ENCODE measurements around the gene DIPK1C. TPM values are rescaled to one million over a fixed set of nuclear protein-coding genes. Genes with fewer than 3 reads are reported as not detected.

DIPK1C gene
- total RNA-seq, 1 donor from 2014 or later: not detected

GRCh38 chr18:74478316-74478715 lies 21.2 kb upstream of the DIPK1C start:
- Mint-ChIP-seq H3K36me3 (ENCODE audit: low read depth) (no peaks in the 10 kb centered on the region), H3K9me3 (no peaks in the 10 kb centered on the region), H3K4me3 (no peak overlapping the region), H3K27ac (no peak overlapping the region), H3K4me1 (ENCODE audit: low read depth) (peaks cover 6% of the 10 kb centered on the region), H3K27me3 (ENCODE audit: insufficient read depth) (peaks cover 2% of the 10 kb centered on the region)
- intact Hi-C loops (cut with micrococcal nuclease): no loop called here
- DNase-seq (ENCODE audit: low spot score): no peak

GRCh38 chr18:74477771-74478170 lies 20.7 kb upstream of the DIPK1C start:
- no peaks in the 10 kb centered on the region for H3K36me3 Mint-ChIP-seq (ENCODE audit: low read depth)
- no peaks in the 10 kb centered on the region for H3K9me3 Mint-ChIP-seq
- H3K4me1 Mint-ChIP-seq (ENCODE audit: low read depth): peaks cover 6% of the 10 kb centered on the region
- H3K27ac Mint-ChIP-seq: no peak overlapping the region
- H3K27me3 Mint-ChIP-seq (ENCODE audit: insufficient read depth): peaks cover 2% of the 10 kb centered on the region
- no peak for DNase-seq (ENCODE audit: low spot score)
- intact Hi-C loops (cut with micrococcal nuclease): no loop called here
- H3K4me3 Mint-ChIP-seq: no peak overlapping the region

GRCh38 chr18:74476140-74476539 lies 19.0 kb upstream of the DIPK1C start:
- Mint-ChIP-seq H3K9me3 (no peaks in the 10 kb centered on the region), H3K4me3 (no peak overlapping the region), H3K36me3 (ENCODE audit: low read depth) (no peaks in the 10 kb centered on the region), H3K27ac (no peak overlapping the region), H3K27me3 (ENCODE audit: insufficient read depth) (peaks cover 2% of the 10 kb centered on the region), H3K4me1 (ENCODE audit: low read depth) (peaks cover 6% of the 10 kb centered on the region)
- DNase-seq (ENCODE audit: low spot score): no peak
- intact Hi-C loops (cut with micrococcal nuclease): no loop called here

GRCh38 chr18:74473976-74474640 lies 17.0 kb upstream of the DIPK1C start:
- Mint-ChIP-seq H3K4me3 (no peak overlapping the region), H3K27ac (no peak overlapping the region), H3K27me3 (ENCODE audit: insufficient read depth) (peaks cover 9% of the 10 kb centered on the region), H3K36me3 (ENCODE audit: low read depth) (no peaks in the 10 kb centered on the region), H3K4me1 (ENCODE audit: low read depth) (peaks cover 6% of the 10 kb centered on the region), H3K9me3 (peaks cover 4% of the 10 kb centered on the region)
- no peak for DNase-seq (ENCODE audit: low spot score)
- intact Hi-C loops (cut with micrococcal nuclease): no loop called here

GRCh38 chr18:74472312-74472711 lies 15.2 kb upstream of the DIPK1C start:
- peaks cover 4% of the 10 kb centered on the region for H3K9me3 Mint-ChIP-seq
- intact Hi-C loops (cut with micrococcal nuclease): no loop called here
- no peak overlapping the region for H3K4me3 Mint-ChIP-seq
- H3K4me1 Mint-ChIP-seq (ENCODE audit: low read depth): no peaks in the 10 kb centered on the region
- peaks cover 11% of the 10 kb centered on the region for H3K27me3 Mint-ChIP-seq (ENCODE audit: insufficient read depth)
- H3K27ac Mint-ChIP-seq: no peak overlapping the region
- H3K36me3 Mint-ChIP-seq (ENCODE audit: low read depth): no peaks in the 10 kb centered on the region
- no peak for DNase-seq (ENCODE audit: low spot score)

- Mint-ChIP-seq H3K36me3 (ENCODE audit: low read depth) (no peaks in the 10 kb centered on the region), H3K4me1 (ENCODE audit: low read depth) (no peaks in the 10 kb centered on the region), H3K4me3 (no peak overlapping the region), H3K27me3 (ENCODE audit: insufficient read depth) (peaks cover 13% of the 10 kb centered on the region), H3K27ac (no peak overlapping the region), H3K9me3 (peaks cover 4% of the 10 kb centered on the region)
- intact Hi-C loops (cut with micrococcal nuclease): no loop called here
- DNase-seq (ENCODE audit: low spot score): no peak
Observed at GRCh38 chr18:74468547-74469061, 11.5 kb upstream of the DIPK1C start.

GRCh38 chr18:74465775-74466174 lies 8.7 kb upstream of the DIPK1C start:
- Mint-ChIP-seq H3K27me3 (ENCODE audit: insufficient read depth) (peaks cover 17% of the 10 kb centered on the region), H3K4me1 (ENCODE audit: low read depth) (no peaks in the 10 kb centered on the region), H3K36me3 (ENCODE audit: low read depth) (no peaks in the 10 kb centered on the region), H3K27ac (no peak overlapping the region), H3K4me3 (no peak overlapping the region), H3K9me3 (peaks cover 4% of the 10 kb centered on the region)
- intact Hi-C loops (cut with micrococcal nuclease): no loop called here
- DNase-seq (ENCODE audit: low spot score): no peak

- H3K4me3 Mint-ChIP-seq: no peak overlapping the region
- H3K27ac Mint-ChIP-seq: no peak overlapping the region
- peaks cover 18% of the 10 kb centered on the region for H3K27me3 Mint-ChIP-seq (ENCODE audit: insufficient read depth)
- DNase-seq (ENCODE audit: low spot score): no peak
- intact Hi-C loops (cut with micrococcal nuclease): no loop called here
- H3K4me1 Mint-ChIP-seq (ENCODE audit: low read depth): no peaks in the 10 kb centered on the region
- no peaks in the 10 kb centered on the region for H3K9me3 Mint-ChIP-seq
- no peaks in the 10 kb centered on the region for H3K36me3 Mint-ChIP-seq (ENCODE audit: low read depth)
Observed at GRCh38 chr18:74463983-74464382, 6.9 kb upstream of the DIPK1C start.

- Mint-ChIP-seq H3K36me3 (ENCODE audit: low read depth) (no peaks in the 10 kb centered on the region), H3K27ac (no peak overlapping the region), H3K9me3 (no peaks in the 10 kb centered on the region), H3K4me3 (no peak overlapping the region), H3K27me3 (ENCODE audit: insufficient read depth) (peaks cover 22% of the 10 kb centered on the region), H3K4me1 (ENCODE audit: low read depth) (no peaks in the 10 kb centered on the region)
- DNase-seq (ENCODE audit: low spot score): no peak
- intact Hi-C loops (cut with micrococcal nuclease): no loop called here
Observed at GRCh38 chr18:74463254-74463653, 6.1 kb upstream of the DIPK1C start.

- no peaks in the 10 kb centered on the region for H3K9me3 Mint-ChIP-seq
Observed at GRCh38 chr18:74460825-74461224, 3.7 kb upstream of the DIPK1C start.

GRCh38 chr18:74459889-74460288 lies 2.8 kb upstream of the DIPK1C start:
- no peak overlapping the region for H3K4me3 Mint-ChIP-seq
- no peaks in the 10 kb centered on the region for H3K36me3 Mint-ChIP-seq (ENCODE audit: low read depth)
- H3K4me1 Mint-ChIP-seq (ENCODE audit: low read depth): no peaks in the 10 kb centered on the region
- no peaks in the 10 kb centered on the region for H3K9me3 Mint-ChIP-seq
- H3K27ac Mint-ChIP-seq: no peak overlapping the region
- intact Hi-C loops (cut with micrococcal nuclease): loop anchor here (5.0 kb wide), 1 partner anchor 77 kb away; no protein-coding TSS in a partner anchor
- DNase-seq (ENCODE audit: low spot score): no peak
- peaks cover 39% of the 10 kb centered on the region for H3K27me3 Mint-ChIP-seq (ENCODE audit: insufficient read depth)

More at GRCh38 chr18:74460825-74461224, 3.7 kb upstream of the DIPK1C start:
- H3K4me1 Mint-ChIP-seq (ENCODE audit: low read depth): no peaks in the 10 kb centered on the region
- H3K36me3 Mint-ChIP-seq (ENCODE audit: low read depth): no peaks in the 10 kb centered on the region
- no peak overlapping the region for H3K4me3 Mint-ChIP-seq
- peaks cover 31% of the 10 kb centered on the region for H3K27me3 Mint-ChIP-seq (ENCODE audit: insufficient read depth)
- intact Hi-C loops (cut with micrococcal nuclease): no loop called here
- no peak overlapping the region for H3K27ac Mint-ChIP-seq
- DNase-seq (ENCODE audit: low spot score): no peak

GRCh38 chr18:74457725-74458421 lies 765 bp upstream of the DIPK1C start:
- intact Hi-C loops (cut with micrococcal nuclease): loop anchor here (5.0 kb wide), 1 partner anchor 79 kb away; no protein-coding TSS in a partner anchor
- Mint-ChIP-seq H3K9me3 (no peaks in the 10 kb centered on the region), H3K4me1 (ENCODE audit: low read depth) (no peaks in the 10 kb centered on the region), H3K36me3 (ENCODE audit: low read depth) (no peaks in the 10 kb centered on the region), H3K27ac (no peak overlapping the region), H3K4me3 (no peak overlapping the region), H3K27me3 (ENCODE audit: insufficient read depth) (peaks cover 53% of the 10 kb centered on the region)
- DNase-seq (ENCODE audit: low spot score): no peak

GRCh38 chr18:74456349-74457042 lies 612 bp downstream of the DIPK1C start:
- no peak for DNase-seq (ENCODE audit: low spot score)

More at GRCh38 chr18:74456349-74457042, 612 bp downstream of the DIPK1C start:
- Mint-ChIP-seq H3K27me3 (ENCODE audit: insufficient read depth) (peaks cover 50% of the 10 kb centered on the region), H3K27ac (no peak overlapping the region), H3K4me1 (ENCODE audit: low read depth) (no peaks in the 10 kb centered on the region), H3K4me3 (no peak overlapping the region), H3K9me3 (no peaks in the 10 kb centered on the region), H3K36me3 (ENCODE audit: low read depth) (no peaks in the 10 kb centered on the region)
- intact Hi-C loops (cut with micrococcal nuclease): loop anchor here (5.0 kb wide), 1 partner anchor 81 kb away; no protein-coding TSS in a partner anchor
